NCI-H2196 treated with DMSO at 0.1 percent for 48 hours (cell line): ENCODE results near the gene TTBK2.
"Not testable (repeated sequence)": the region's sequence is repeated elsewhere in the genome, so short reads cannot be mapped to it uniquely, and the experiment has no call there.

Source experiments
- DNase-seq: peaks from one replicate; lab custom pipeline; 2025; ENCODE audit not compliant: unreplicated experiment; lab: John Stamatoyannopoulos, UW

Gene TTBK2

DNA sequence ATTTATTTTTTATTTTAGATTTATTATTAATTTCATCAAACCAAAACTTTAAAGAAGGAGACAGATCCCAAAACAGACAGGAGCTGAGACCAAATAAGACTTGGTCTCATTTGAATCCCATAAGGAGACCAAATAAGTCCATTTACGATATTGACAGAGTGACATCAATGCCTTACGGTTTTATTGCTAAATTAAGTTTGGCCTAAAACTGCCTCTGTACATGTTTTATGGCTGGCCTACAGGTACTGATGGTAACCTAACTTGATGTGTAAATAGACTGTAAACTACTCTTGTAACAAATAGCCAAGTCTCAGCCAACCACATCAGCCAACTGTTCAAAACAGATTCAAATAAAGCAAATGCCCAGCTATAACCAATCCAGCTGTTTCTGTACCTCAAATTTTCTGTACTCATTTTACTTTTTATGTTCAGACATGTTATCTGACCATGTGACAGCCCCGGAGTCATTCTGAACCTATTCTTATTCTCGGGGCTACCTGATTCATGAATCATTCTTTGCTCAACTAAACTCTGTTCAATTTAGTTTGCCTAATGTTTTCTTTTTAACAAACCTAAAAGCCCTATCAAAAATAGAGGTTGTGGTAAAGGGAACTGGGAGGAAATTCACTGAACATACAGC, 94.2 kb downstream of the TTBK2 start:
- DNase-seq, result no peak

DNA sequence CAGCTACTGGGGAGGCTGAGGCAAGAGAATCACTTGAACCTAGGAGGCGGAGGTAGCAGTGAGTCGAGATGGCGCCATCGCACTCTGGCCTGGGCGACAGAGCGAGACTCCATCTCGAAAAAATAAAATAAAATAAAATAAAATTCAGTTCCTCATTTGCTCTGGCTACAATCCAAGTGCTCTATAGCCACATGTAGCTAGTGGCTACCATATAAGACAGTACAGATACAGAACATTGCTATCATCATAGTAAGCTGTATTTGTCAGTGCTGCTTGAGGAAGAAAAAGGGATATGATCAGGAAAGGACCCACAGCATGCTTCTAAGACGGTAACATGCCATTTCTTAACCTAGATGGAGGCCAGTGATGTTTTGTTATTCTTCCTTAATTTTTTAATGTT, 95.0 kb downstream of the TTBK2 start:
- DNase-seq, result no peak

DNA sequence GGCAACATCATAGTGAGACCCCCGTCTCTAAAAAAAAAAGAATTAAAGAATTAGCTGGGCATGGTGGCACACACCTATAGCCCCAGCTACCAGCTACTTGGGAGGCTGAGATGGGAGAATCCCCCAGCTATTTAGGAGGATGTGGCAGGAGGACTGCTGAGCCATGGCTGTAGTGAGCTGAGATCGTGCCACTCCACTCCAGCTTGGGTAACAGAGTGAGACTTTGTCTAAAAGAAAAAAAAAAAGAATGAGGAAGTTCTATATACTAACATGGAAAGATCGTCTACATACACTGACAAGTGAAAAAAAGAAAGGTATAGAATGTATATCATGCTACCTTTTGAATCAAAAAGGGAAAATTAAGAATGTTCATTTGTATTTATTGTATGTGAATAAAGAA, 99.8 kb downstream of the TTBK2 start:
- DNase-seq, result no peak

DNA sequence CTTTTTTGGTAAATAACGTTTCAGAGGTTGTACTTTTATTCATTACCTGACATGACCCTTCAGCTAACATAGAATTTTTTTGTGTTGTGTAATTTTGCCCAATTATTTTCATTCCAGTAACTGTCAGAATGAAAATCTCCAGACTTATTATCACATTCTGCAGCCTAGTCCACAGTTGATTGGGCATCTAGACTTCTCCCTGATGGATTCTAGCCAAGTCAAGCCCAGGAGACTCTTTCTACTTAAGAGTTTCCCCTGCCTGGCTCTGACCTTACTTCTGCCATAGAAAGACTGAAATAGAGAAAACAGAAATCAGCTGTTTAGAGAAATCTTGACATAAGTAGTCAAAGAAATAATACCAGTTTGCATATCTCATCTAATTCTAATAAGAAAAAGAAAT, 100.8 kb downstream of the TTBK2 start:
- no peak for DNase-seq

DNA sequence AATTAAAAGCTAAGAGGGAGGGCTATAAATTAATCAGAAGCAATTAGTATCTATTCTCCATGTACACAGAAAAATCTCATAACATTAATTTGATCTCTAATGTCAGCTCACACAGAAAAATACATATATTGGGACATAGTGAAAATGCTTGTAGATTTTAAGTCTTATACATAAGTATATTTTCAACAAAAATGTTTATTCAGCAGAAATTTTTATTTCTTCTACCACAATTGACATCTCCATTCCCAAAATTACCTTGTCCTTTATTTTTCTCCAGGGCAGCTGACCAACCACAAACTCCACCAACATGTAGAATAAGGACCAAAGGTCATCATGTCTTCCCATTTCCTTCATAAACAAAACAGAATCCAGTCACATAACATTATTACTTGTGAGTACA, 109.1 kb downstream of the TTBK2 start:
- DNase-seq, result no peak

DNA sequence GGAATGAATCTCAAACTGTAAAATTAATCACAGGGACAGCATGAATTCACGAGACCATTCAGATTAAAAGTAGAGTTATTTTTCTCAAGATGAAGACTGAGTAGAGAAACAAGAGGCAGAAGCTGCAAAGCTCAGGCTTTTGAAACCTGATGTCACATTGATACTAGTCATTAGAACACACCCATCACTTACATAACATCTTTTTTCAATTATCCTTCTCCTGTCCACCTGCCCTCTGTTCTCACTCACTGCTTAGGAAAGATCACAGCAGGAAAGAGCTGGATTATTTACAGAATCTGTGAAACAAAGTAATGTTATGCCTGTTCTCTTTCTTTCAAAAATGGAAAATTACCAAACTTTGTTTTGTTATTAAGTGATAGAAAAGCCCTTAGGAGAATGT, 111.7 kb downstream of the TTBK2 start:
- DNase-seq, result no peak

DNA sequence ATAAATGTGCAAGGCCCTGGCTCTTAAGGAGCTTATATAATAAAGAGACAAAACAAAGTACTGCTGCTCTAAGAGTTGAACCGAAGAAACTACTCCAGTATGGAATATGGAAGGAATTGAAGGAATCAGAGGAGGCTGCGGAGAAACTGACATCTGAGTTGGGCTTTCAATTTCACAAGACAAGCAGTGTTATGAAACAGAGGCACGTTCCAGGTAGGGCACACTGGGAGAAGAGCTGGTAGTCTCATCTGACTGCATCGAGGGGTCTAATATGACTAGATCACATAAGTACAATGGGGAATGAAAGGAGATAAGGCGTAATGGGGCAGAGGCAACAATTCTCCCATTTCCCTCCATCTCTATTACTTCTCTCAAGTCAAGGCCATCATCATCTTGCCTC, 115.3 kb downstream of the TTBK2 start:
- DNase-seq, result no peak

DNA sequence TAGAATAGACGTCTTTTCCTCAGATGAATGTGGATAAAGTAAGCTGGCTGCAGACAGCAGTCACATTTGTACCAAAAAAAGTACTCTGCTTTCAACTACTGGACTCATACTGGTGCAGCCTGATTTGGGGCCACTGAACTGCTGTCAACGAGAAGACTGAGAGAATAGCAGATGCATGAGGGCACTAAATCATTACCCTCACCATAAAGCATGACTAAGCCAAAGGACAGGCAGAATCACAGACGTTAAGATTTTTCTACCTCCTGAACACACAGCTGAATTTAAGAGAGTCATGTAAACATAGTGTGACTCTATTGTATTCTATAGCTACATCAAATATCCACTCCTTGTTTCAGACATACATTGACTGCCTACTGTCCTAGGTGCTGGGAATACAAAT, 115.8 kb downstream of the TTBK2 start:
- no peak for DNase-seq

DNA sequence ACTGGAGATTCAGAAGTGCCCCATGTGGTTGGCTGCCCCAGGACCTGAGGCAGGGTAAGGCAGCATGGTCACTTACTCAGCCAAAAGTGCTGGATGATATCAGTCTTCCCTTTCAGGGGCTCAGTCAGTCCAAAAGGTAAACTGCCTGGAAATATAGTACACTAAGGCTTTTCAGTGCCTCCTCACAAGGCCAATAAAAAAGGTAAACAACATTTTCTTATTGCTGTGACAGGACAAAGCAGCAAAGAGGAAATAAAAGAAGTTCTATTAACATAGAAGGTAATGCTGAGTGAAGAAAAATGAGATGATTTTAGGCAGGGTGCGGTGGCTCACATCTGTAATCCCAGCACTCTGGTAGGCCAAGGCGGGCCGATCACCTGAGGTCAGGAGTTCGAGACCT, 117.1 kb downstream of the TTBK2 start:
- DNase-seq, result no peak

DNA sequence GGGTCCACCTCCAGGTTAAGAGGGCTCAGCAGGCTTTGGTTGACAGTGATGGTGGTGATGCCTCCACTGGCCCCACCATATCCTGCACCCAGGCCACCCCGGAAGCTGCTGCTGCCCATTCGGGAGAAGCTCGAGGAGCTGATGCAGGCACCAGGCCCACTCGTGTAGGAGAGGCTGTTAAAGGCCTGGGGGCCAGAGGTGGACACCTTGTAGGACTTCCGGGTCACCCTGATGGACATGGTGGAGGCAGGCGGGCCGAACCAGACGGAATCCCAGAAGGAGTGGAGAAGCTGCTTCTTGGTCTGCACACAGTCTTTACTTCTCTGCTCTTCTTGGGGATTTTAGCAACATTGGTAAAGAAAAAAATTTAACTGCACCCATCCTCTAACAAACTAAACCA, 118.4 kb downstream of the TTBK2 start:
- no peak for DNase-seq

DNA sequence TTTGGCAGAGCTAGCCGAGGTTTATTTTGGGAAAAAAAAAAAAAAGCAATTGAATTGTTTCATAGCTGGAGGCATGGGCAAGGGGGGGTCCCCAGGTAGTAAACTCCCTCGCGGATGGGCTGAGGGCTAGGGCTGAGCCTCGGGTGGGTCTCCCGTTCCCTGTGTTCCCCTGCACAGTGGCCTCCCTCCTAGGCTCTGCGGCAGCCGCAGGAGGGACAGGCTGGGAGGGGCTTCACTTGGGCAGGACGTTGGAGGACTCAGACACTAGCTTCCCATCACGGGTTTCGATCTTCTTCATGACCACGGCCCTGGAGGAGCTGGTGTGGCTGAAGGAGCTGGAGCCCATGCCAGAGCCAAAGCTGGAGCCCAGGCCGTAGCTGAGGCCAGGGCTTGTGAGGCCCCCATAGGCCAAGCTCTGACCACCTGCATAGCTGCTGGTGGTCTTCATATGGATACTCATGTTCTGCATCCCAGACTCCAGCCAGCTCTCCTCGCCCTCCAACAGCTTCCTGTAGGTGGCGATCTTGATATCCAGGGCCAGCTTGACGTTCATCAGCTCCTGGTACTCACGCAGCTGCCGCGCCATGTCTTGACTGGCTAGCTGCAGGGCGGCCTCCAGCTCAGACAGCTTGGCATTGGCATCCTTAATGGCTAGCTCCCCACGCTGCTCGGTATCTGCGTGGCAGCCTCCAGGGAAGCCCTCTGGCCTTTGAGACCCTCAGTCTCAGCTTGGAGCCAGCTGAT, 119.7 kb downstream of the TTBK2 start:
- no peak for DNase-seq

DNA sequence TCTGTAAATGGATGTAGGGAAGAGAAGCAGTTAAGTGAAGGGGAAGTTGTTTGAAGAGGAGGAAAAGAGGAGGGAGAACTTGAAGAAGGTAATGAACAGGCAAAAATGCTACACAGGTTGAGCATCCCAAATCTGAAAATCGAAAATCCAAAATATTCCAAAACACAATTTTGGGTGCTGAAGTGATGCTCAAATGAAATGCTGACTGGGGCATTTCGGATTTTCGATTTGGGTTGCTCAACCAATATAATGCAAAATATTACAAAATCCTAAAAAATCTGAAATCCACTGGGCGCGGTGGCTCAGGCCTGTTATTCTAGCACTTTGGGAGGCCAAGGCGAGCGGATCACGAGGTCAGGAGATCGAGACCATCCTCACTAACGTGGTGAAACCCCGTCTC, 121.8 kb downstream of the TTBK2 start:
- DNase-seq, result no peak

DNA sequence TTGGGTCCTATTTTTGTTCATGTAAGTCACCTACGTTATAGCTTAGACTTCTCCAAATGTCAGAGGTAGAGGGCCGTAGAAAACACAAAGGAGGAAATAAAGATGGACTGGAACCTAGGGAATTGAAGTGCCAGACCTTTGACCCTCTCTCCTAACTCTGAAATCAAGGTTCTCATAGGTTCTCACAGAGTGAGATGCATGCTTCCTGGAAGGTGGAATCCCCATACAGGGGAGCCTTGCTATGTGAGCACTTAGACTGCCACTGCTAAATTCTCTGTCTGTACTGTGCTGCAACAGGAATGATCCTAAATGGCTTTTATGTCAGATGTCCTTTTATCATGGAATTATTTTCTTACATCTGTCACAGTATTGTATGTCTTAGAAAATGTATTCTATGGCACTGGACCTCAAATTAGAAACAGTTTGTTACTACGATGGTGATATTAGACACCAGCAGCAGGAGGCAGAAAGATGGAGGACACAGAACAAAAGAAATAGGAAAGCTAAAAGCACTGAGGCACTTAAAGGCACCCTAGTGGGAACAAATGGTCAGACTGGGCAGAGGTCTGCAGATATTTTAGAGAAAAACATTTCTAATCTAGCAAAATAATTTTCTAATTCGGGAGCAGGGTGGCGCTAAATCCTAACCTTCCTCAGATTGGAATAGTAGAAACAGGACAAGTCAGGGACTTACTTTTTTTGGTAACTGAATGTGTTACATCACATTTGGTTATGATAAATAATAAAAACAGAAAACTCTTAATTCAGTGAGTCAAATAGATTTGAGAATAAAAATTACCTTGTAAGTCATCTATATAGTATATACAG, 123.4 kb downstream of the TTBK2 start:
- DNase-seq, result no peak

DNA sequence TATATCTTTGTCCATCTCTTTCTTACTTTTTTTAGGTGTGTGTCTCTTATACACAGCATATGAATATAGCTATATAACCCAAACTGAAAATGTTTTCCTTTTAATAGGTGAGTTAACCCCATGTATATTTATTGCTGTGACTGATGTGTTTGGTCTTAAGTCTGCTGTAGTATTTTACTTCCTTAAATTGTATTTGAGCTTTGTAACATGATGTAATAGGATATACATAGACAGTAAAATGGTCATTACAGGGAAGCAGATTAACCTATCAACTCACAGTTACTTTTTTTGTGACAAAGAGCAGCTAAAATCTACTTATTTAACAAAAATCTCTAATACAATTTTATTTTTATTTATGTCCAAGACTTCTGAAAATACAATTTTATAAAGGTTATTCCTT, 131.9 kb downstream of the TTBK2 start:
- DNase-seq, result no peak

DNA sequence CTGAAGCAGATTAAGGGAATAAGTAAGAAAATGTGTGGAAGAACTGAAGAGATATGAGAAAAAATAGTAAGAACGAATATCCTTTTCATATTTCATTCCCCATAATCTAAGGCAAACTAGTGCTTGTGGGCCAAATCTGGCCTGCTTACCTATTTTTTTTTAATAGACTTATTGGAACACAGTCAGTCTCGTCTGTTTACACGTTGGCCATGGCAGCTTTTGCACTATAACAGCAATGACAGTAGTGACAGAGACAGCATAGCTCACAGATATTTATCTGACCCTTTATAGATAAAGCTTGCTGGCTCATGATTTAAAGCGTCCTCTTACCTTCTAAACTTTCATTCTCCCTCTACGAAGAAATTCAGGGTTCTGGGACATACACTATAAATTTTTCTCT, 133.6 kb downstream of the TTBK2 start:
- DNase-seq, result no peak

DNA sequence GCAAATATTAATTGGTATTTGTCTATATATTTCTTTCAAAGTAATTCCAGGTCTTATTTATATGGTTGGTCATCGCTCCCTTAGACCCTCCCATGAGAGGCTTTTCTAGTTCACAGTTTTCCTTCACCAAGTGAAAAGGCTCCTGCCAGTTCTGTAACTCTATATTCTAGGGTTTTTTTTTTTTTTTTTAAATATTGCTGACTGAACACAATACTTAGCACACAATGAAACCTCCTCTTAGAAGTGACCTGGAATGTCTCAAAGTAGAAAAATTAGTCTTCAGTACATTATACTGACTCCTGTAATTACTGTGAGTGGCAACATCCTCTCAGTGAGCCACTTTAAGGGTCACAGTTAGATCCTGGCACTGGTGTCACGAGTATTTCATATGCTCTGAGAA, 135.0 kb downstream of the TTBK2 start:
- DNase-seq, result no peak

DNA sequence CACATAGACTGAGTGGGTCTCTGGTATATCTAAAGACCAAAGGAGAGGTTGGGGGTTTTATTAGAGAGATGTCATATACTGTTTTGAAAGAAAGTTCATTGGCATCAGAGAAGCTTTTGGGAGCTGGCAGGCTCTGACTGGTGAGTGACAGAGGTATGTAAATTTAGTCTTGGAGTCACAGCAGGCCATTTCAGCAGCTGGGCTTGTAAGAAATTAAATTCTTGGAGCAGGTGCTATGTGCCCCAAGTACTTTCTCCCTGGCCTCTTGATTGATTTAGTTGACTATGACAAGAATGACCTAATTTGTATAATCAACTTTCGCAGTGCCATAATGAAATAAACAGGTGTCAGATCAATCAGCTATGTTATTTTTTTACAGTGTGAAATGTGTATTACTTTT, 135.9 kb downstream of the TTBK2 start:
- no peak for DNase-seq

DNA sequence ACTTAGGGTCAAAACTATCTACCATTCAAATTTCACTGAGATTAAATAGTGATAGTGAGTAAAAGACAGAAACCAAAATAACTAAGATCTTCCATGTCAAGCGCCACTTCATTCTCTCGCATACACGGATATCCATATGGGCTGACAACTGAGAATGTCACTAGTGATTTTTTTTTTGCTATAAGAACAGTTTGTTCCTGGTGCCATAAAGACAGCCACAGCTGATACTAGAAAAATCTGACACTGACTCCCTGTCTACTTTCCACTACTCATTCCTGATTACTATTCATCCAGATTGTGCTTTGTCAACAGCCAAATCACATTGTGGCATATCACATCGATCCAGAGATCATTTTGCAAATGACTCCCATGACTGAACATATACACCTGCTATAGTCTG, 137.9 kb downstream of the TTBK2 start:
- DNase-seq, result no peak

DNA sequence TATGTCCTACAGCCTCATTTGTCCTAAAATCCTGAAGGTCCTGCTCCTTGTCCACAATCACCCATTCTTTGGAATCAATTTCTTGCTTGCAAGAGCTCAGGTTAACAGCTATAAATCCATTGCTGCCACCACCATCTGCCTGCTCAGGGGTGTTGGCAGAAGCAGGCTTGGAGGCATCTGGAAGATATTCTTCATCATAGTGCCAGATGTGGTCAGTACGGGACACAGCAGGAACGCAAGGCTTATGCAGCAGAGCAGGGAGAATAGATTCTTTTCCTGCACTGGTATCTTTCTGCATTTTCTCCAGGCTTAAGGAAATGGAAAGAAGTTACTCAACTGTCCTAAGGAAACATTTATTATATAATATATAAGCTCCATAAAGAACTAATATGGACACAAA, 145.2 kb downstream of the TTBK2 start:
- no peak for DNase-seq

DNA sequence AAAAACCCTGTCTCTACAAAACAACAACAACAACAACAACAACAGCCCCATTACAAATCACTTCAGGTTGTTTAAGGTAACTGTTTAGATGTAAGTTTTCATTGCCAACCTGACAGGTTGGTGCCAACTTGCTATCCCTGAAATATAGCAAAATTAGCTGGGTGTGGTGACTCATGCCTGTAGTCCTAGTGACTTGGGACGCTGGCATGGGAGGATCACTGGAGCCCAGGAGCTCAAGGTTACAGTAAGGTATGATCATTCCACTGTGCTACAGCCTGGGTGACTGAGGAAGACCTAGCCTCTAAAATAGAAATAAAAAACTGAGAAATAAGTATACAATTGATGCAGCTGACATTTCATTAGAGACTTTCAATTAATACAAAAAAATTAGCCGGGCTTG, 147.7 kb downstream of the TTBK2 start:
- DNase-seq, result no peak

DNA sequence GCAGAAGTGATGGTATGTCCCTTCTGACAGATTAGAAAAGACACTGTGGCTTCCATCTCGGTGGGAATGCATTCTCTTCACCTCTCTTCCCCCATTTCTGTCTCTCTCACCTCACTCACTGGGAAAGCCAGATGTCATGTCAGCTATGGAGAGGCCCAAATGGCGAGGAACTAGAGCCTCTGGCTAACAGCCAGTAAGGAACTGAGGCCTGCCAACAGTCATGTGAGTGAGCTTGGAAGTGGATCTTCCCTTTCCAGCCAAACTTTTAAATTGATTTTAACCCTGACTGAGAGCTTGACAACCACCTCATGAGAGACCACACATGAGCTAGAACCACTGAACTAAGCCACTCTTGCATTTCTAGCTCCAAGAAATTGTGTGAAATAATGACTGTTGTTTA, 148.4 kb downstream of the TTBK2 start:
- no peak for DNase-seq

DNA sequence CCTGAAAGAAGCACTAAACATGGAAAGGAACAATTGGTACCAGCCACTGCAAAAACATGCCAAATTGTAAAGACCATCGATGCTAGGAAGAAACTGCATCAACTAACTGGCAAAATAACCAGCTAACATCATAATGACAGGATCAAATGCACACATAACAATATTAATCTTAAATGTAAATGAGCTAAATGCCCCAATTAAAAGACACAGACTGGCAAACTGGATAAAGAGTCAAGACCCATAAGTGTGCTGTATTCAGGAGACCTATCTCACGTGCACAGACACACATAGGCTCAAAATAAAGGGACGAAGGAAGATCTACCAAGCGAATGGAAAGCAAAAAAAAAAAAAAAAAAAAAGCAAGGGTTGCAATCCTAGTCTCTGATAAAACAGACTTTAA, 154.5 kb downstream of the TTBK2 start:
- DNase-seq, result not testable (repeated sequence)
